Measurements from ENCODE around the gene DSCAM.

- TF ChIP-seq CTCF (IDR thresholded peaks at IDR 0.05) = no peak
- TF ChIP-seq POLR2A (IDR thresholded peaks at IDR 0.05) = no peak
- TF ChIP-seq EP300 (IDR thresholded peaks at IDR 0.05) = no peak
Measured at GRCh38 chr21:40284409-40284808, 562.5 kb downstream of the DSCAM start.
